Measurements from ENCODE around the gene SLC41A1.
"Not testable (repeated sequence)": the region's sequence is repeated elsewhere in the genome, so short reads cannot be mapped to it uniquely, and the experiment has no call there.

SLC41A1 gene

GRCh38 chr1:205812878-205813754 is at the start of gene SLC41A1:
TSS of gene SLC41A1 (minus strand) at chr1:205813198. CDS start at chr1:205810441, 2,757 bp downstream.
- peak; percentile 99 for DNase-seq

- no peak for DNase-seq
Measured at GRCh38 chr1:205861540-205861939, 48.5 kb upstream of the SLC41A1 start.

- DNase-seq, result no peak
Measured at GRCh38 chr1:205858141-205858961, 45.4 kb upstream of the SLC41A1 start.

- not testable (repeated sequence) for DNase-seq
Measured at GRCh38 chr1:205857501-205857900, 44.5 kb upstream of the SLC41A1 start.

GRCh38 chr1:205856433-205856832 is 43.4 kb upstream of the SLC41A1 start:
- no peak for DNase-seq

GRCh38 chr1:205852969-205853368 is 40.0 kb upstream of the SLC41A1 start:
- no peak for DNase-seq

GRCh38 chr1:205851993-205852392 is 39.0 kb upstream of the SLC41A1 start:
- no peak for DNase-seq

GRCh38 chr1:205849619-205850355 is 36.8 kb upstream of the SLC41A1 start, which contains the start of gene PM20D1:
TSS of gene PM20D1 (minus strand) at chr1:205850132. CDS start at chr1:205850072, 60 bp downstream.
- no peak for DNase-seq

- DNase-seq, result no peak
Measured at GRCh38 chr1:205843036-205843859, 30.2 kb upstream of the SLC41A1 start.

- DNase-seq, result no peak
Measured at GRCh38 chr1:205842229-205842628, 29.2 kb upstream of the SLC41A1 start.

- no peak for DNase-seq
Measured at GRCh38 chr1:205840146-205840923, 27.3 kb upstream of the SLC41A1 start.

GRCh38 chr1:205837382-205837970 is 24.5 kb upstream of the SLC41A1 start:
- no peak for DNase-seq

GRCh38 chr1:205834751-205835150 is 21.8 kb upstream of the SLC41A1 start:
- DNase-seq, result no peak

- DNase-seq, result no peak
Measured at GRCh38 chr1:205832326-205832751, 19.3 kb upstream of the SLC41A1 start.

- peak in 1 of 2 experiments; percentile 35 for DNase-seq
Measured at GRCh38 chr1:205827623-205828022, 14.6 kb upstream of the SLC41A1 start.

GRCh38 chr1:205826995-205827394 is 14.0 kb upstream of the SLC41A1 start:
- no peak for DNase-seq

- DNase-seq, result no peak
Measured at GRCh38 chr1:205826016-205826806, 13.2 kb upstream of the SLC41A1 start.

- no peak for DNase-seq
Measured at GRCh38 chr1:205824180-205824579, 11.2 kb upstream of the SLC41A1 start.

- DNase-seq, result not testable (repeated sequence)
Measured at GRCh38 chr1:205823260-205823659, 10.3 kb upstream of the SLC41A1 start.

GRCh38 chr1:205822397-205822796 is 9.4 kb upstream of the SLC41A1 start:
- DNase-seq, result no peak
